CD4-positive, alpha-beta T cell treated with Interleukin-6 at 100 ng/mL for 8 hours (primary cell): ENCODE results near the gene NACC2.
"Not testable (repeated sequence)": the region's sequence is repeated elsewhere in the genome, so short reads cannot be mapped to it uniquely, and the experiment has no call there.

ENCODE experiments used
- DNase-seq: peaks from one replicate; pipeline ENCODE4 v3.0.0-alpha.2; 2020; ENCODE audit warnings: mixed read lengths, low spot score

NACC2 gene

DNA sequence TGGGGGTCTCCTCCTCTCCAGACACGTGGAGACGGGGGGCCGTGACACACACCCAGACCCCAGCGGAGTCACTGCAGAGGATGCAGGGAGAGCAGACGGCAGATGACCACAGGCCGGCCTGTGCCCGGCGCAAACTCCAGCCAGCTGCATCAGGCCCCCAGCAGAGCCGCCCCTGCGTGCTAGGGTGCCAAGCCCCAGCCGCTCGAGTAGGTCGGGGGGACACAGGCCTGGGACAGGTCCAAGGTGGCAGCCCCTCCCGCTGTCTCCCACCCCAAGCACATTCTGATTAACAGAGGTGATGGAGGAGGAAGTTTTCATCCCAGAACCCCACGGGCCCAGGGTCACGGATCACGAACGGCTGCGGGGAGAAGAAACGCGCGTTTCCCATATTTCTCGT, 14.4 kb downstream of the NACC2 start:
- DNase-seq = no peak

DNA sequence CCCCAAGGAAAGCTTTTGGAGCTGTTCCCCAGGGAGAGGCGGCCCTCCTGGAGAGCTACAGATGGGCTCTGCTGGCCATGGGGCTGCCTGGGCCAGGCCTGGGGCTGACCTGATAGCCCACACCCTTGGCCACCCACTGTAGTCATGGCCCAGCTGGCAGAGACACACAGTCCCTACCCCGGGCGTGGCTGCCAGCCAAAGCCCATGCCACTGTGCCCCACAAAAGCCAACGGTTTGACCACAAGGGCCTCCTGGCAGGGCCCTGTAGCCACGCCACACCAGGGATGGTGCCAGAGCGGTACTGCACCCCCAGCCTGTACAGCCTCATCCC, 15.2 kb downstream of the NACC2 start:
- no peak for DNase-seq

DNA sequence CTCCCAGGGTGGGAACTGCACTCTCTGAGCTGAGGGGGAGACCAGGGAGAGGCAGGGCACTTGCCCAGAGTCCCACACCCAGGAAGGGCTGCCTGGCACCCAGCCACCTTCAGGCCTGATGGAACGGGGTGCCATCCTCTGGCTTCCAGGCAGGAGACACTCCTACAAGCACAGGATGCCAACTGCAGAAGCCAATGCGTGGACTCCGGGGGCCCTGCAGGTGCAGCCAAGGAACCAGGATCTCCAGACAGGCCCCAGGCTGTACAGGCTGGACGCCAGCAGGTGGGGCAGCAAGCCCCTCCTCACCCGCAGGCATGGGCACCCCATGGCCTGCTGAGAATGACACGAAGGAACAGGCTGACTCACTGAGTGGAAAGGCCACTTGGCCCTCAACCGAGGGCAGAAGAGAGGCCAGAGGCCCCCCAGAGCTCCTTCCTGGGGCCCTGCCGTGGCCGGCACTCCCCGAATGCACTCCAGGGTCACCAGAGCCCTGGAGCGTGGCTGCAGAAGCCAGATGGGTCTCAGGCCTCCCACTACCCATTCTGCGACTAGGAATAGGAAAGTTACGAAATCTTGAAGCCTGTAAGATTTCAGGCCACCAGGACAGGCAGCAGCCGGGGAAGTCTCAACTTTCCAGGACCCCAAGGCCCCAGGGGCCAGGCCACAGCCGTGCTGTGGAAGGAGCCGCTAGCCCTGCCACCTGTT, 15.7 kb downstream of the NACC2 start:
- no peak for DNase-seq

DNA sequence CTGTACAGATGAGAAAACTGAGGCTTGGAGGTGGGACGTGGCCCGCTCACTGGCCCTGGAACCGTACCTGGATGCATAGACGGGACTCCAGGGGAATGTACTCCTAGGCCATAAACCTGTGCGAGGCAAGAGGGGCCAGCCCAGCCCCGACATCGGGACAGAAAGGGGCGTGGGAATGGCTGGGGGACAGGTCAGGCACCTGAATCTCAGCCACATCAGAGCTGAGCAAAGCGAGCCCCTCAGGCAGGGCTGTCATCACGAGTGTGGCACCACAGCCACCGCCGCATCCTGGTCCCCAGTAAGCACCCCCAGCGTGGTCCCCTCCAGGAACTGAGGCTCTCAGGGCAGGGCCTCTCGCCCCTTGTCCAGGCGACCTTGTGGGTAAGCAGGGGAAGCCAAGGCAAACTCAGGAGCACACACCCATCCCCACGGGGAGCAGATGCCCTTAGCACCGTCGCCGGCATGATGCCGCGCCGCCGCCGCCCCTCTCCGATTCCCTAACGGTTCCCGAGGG, 16.5 kb downstream of the NACC2 start:
- DNase-seq = no peak

DNA sequence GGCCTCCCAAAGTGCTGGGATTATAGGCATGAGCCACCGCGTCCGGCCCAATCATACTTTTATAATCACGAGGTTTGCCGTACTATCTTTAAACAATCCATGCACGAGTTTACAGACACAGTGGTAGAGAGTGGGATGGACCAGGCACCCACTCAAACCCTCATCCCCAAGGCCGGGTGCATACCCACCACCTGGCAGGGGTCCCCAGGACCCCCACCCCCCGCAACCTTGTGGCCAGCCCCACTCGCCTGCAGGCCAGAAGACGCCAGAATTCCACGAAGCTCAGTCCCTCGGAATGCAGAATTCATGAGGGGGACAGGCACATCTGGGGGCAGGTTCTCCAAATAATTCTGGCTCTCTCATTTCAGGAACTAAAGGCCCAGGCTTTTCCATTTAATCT, 17.1 kb downstream of the NACC2 start:
- DNase-seq = no peak

DNA sequence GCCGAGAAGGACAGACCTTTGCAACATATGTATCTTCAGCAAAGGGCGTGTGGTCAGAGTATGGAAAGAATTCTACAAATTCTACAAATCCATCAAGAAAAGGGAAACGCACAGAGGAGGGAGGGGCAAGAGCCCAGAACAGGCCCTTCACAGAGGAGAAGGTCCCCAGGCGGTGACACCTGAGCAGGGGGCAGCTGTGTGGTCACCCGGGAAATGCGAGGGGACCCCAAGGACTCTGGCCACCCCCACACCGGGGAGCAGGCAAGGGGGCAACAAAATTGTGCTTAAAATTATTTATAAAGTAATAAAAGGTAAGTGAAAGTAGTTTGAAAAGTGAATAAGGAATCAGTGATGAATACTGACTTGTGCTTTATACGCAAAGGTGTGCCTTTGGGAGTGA, 17.6 kb downstream of the NACC2 start:
- no peak for DNase-seq

DNA sequence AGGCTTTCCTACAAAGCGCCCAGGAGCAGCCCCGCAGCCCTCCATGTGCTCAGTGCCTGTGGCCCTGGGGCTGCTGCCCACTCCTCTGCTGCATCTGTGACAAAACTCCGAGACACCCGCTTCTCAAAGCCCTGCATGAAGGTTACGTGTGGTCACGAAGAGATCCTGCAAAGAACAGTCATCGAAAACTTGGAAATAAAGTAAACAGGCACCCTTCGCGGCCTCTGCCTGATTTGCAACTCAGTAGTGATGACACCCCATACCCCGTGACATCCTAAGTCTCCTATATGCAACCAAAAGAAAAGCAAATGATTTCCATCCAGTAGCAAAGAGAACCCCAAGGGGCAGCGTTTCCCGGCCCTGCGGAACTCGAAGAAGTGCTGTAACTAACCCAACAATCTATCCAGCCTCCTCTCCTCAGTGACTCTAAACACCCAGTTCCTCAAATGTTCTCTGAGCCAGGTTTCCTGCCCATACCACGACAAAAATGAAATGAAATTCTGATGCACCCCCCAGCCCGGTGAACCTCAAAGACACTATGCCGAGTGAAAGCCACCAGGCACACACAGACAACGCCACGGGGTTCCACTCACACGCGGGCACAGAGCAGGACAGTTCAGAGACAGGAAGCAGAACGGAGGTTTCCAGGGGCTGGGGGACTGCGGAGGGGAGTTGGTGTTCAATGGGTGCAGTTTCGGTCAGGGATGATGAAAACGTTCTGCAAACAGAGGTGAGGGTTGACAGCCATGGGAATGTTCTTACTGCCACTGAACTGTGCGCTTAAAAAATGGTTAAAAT, 19.0 kb downstream of the NACC2 start:
- no peak for DNase-seq

DNA sequence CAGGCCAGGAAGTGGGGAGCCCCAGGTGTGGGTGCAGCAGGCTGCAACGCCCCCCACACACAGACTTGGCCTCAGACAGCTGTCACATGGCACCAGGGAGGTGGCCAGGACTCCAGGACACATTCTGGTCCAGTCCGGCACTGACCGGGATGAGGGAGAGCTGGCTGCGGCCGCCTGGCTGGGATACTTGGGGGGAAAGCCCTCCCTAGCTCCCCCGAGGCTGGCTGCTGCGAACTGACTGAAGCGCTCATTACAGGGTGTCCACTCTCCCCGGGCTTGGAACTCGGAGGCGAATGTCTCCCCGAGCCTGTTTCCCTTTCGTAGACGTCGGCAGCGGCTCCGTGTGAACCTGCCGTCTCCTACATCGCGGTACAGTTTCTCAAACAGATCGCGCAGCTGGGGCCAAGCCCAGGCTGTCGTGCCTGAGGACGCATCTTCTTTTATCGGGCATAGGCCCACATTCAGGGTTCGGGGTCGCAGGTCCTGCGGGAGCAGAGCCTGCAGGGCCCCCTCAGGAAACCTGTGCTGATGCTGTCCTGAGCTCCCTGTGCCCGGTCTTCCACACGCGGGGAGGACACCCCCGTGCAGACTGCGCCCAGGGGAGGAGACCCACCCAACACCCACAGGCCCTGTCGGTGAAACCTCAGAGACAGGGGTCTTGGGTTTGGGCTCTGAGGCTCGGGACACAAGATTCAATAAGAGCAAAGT, 19.8 kb downstream of the NACC2 start:
- no peak for DNase-seq

DNA sequence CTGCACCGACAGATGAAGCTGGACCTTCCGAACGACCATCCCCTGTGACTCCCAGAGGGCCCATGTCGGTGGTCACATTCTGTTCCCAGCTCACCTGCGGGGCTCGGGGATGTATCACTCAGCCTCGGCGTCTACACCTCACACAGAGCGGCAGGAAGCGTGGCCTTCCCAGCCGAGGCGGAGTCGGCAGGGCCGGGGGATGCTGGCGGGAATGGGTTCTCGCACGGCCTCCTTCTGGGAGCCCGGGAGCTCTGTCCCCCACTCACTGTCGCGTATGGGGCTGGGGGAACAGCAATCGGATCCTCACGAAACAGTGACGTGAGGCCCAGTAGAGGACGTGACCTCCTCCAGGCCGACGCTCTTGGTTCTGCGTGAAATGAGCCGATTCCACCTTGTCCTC, 20.4 kb downstream of the NACC2 start:
- DNase-seq = no peak

DNA sequence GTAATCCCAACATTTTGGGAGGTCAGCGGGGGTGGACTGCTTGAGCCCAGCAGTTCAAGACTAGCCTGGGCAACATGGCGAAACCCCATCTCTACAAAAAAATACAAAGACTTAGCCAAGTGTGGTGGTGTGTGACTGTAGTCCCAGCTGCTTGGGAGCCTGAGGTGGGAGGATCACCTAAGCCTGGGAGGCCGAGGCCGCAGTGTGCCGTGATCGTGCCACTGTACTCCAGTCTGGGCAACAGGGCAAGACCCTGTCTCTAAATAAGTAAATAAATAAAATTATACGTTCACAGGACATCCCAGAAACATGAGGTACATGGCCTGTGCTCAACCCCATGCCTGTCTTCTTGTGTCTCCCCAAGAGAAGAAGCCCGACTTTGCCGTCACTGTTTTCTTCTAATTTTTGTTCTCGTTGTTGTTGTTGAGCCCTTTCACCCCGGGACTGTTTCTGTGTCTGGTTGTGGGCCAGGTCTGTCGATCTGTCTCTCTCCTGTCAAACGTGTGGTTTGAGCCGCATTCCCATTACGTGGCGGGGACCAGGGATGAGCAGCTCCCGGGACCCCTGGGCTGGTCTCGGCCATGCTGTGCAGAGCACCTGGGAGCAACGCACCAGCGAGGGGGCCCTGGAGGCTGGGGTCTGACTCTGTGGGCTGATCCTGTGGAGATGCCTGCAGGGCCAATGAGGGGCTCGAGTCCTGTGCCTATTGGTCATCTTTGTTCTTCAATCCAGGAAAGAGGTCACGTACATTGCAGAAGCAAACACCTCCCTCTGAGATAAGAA, 32.2 kb downstream of the NACC2 start:
- no peak for DNase-seq

DNA sequence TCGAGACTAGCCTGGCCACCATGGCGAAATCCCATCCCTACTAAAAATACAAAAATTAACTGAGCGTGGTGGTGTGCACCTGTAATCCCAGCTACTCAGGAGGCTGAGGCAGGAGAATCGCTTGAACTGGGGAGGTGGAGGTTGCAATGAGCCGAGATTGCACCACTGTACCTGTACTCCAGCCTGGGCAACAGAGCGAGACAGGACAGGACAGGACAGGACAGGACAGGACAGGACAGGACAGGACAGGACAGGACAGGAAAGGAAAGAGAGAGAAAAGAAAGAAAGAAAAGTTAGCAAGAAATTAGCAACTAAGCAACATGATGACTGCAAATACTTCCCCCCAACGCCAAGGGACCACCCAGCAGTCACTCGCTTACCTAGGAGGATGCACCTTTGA, 33.2 kb downstream of the NACC2 start:
- not testable (repeated sequence) for DNase-seq

DNA sequence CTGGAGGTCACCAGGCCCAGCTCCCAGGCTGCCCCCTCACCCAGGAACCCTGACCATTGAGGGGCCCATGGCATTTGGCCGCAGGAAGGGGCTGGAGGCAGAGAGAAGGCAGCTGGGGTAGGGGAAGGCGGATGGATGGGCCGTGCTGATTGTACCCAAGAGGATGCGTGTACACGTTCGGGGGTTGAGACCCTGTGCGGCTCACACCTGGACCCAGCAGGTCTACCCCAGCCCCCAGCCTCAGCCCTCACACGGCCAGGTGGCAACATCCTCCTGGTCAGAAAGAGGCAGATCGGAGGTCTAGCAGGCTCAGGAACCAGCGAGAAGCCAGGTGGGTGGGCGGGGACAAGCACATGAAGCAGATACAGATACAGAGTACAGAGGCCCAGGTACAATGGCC, 33.7 kb downstream of the NACC2 start:
- DNase-seq = no peak

DNA sequence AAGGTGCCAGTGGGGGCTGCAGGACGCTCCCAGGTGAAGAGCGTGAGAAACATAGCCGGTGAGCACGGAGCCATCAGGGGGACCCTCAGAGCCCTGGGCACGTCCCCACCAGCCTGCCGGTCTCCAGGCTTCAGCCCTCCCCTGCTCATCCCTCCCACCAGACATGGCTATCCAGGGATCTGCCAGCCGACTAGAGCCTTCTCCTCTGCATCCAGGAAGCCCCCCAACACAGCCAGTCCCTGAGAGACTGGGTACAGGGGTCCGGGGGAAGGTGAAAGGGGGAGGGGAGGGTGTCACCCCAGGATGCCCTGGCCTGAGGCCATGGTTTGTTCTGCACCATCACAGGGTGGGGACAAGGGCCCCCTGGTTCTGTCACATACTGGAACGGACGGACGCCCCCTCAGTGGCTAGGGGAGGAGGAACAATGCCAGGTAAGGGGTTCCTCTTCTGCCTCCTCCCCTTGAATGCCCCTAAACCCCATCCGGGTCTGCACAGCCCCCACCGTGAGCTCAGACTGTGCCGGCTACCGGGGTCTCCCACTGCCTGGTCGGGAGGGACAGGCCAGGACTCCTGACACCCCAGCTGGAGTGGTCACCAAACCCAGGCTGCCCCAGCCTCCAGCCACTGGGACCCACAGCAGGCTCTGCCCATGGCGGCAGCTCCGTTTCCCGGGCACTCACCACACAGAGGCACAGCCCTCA, 34.3 kb downstream of the NACC2 start:
- no peak for DNase-seq

DNA sequence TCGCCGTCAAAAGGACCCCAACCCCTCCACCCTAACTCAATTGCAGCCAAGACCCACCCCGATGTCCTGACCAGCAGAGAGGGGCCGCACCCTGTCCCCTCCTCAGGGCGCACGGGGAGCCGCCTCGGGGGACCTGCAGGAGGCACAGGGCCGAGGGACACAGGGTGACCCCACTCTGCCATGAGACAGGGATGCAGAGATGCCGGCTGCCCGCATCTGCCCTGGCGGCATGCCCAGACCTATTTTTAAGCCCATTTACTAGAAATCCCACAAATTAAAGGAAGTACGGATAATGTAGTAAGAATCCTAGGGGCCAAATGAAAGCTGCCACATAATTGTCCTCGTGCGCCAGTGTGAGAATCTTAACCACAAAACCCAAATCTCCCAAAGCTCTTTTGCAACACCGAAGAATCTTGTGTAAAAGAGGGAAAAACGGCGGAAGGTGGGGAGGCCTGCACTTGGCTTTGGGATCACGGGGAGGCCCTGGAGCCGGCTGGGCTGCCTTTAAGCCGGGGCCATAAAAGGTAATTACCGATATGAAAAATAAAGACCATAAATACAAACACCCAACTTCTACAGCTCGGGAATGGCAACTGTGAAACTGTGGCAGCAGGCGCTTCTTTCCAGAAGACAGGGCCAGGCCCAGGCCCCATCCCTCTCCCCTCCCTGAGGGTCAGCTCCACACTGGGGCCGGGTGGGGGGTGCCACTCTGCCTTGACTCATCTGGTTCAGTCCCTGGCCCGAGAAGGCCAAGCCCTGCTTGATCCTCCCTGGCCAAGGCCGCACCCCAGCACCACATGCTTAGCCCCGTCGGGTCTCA, 35.0 kb downstream of the NACC2 start:
- DNase-seq = no peak

DNA sequence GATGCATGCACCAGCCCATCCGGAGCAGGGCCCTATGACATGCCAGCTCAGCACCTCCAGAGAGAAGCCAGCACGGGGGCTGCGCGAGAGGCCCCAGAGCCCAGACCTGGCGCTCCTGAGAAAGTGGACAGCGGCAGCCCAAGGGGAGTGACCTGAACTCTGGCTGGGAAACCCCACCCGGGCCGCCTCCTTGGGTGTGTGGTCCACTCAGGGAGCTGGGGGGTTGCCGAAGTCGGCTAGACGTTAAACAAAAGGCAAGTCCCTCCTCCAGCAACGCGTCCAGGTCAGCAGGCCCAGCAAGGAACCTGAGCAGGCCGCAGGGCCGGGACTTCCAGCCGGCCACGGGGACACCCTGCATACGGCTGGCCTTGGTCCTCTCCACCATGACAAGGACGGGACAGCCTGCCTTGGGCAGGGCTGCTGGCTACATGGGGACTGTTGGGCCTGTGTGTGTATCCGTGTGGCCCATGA, 35.7 kb downstream of the NACC2 start:
- no peak for DNase-seq

DNA sequence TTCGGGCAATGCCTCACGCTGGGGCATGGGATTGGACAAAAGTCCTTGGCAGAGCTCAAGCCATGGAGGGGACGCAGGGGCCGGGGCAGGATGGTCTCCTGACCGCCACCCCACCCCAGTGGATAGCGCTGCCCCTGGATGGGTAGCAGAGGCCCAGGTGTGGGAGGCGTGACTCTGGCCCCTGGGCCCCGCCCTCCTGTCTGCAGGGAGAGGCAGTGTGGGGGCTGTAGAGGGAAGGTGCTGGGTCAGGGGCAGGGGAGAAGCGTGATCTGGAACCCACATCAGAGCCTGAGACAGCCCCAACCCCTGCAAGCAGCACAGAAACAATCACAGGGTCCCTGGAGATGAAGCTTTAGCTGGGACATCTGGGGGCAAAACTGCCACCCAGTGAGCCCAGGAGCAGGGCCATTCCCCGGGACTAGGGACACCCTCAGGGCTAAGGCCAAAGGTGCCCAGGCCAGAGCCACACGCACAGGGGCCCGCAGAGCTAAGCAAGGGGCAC, 36.2 kb downstream of the NACC2 start:
- no peak for DNase-seq

DNA sequence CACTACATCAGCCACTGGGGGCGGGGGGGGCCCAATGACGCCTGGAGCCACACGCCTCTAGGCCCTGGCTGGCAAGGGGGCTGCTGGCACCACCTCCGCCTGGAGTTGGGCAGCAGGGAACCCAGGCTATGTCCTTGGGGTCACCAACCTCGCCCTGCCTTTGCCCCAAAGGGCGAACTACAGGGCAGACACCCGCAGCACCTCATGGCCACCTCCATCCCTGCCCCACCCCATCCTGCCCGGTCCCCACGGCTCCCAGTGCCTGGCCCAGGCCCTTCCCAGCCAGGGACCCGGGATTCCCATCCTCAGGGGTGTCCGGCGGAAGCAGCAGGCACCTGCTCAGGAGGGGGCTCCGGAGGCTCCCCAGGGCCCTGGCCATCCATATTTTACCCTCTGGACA, 37.0 kb downstream of the NACC2 start:
- DNase-seq = no peak

DNA sequence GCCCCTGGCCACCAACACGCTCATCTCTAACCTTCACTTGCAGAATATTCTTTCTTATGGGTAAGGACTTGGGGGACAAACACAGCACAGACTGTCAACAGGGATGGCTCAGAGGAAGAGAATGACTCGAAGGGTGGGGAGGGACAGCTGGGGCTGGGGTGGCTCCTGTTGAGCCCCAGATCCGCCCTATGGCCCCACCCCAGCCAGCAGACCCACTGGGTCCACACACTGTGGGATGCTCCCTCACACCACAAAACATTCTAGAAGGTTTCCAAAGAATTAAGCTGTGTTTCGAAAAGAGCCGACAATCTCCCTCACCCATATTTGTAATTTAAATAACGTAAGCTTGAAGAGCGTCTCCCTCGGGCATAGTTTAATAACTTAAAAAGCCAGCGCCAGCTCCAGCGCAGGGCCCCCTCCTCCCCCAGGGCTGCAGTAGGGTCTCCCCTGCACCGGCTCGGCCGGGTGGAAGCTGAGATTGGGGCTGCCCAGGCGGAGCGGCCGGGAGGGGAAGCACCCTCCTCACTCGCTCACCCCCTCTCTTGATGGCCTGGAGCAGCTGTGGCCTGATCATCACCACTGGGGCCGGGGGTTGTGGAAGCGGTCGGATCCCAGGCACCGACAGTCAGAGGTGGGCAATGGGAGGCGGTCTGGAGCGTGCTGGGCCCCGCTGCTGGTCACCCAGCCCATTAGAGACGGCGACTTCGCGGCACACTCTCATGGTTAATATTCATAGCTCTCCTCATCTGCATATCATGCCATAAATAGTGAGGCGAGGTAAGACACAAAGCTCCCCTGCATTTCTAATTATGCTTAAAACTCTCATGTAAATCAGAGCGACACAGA, 37.6 kb downstream of the NACC2 start:
- DNase-seq = no peak

DNA sequence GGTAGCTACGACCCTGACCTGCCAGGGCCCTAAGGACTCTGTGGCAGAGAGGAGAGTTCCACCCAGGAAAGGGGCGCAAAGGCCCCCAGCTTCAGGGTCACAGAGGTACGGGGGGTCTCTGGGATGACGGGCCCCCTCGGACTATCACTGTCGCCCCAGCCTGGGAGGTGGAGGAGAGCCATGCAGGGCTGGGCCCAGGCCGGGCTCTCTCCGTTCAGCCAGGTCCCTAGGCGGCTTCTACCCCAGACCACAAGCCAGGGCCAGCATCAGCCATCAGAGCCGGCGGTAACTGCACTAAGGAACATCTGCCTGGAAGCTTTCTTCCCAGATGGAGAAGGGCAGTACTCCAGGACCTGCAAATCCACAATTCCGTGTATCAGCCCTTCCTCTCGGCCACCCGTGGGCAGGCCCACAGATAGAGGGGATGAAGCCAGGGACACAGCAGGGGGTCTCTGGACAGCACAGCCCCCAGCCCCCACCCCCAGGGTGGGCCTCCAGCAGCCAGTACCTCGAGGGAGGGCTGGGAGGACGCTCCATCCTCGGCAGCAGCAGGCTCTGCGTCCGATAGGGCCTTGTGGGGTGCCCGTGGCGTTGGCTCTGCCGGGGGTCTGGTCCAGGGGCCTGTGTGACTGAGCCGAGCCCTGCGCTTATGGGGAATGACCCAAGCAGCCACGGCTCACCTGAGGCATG, 38.4 kb downstream of the NACC2 start:
- DNase-seq = no peak
